Endothelial cell of umbilical vein (primary cell): ENCODE measurements around the gene IGFBP2. TPM values are rescaled to one million over a fixed set of nuclear protein-coding genes. Genes with fewer than 3 reads are reported as not detected.
A peak's percentile ranks its signal among the peaks of the same experiment; 100 is the strongest.

Experiments used
- BruUV-seq: library from RNA; stranded (reverse); fragments of 400-500 nt; replicated peaks from 2 replicates; lab custom pipeline; 2021; lab: Mats Ljungman, UMichigan
- CTCF ChIA-PET: fragments of 300-600, 350-600 bp; sonication (Branson Sonifier 250); formaldehyde crosslinking; loops from one replicate; lab custom pipeline; 2021; ENCODE audit warnings: antibody characterized with exemption, inconsistent platforms; lab: Charles Lee
- POLR2A ChIA-PET: fragments of 300-600, 350-600 bp; sonication (Branson Sonifier 250); formaldehyde crosslinking; loops from one replicate; lab custom pipeline; 2021; ENCODE audit warnings: antibody characterized with exemption, inconsistent platforms; lab: Charles Lee
- DNase-seq: peaks from one replicate; pipeline ENCODE4 v3.0.0-alpha.2; 2011; ENCODE audit warnings: low read depth, low spot score
- FAIRE-seq: peaks from 2 replicates; lab custom pipeline; 2011; peaks lifted over from hg19 to GRCh38; lab: Jason Lieb, UNC
- H2AFZ ChIP-seq: 2 replicates; pipeline ENCODE4 v1.6.0; 2012; ENCODE audit warnings: low read depth, low read length, control low read depth, inconsistent platforms
- H3K27ac ChIP-seq: 2 replicates; pipeline ENCODE4 v1.5.1; 2011; ENCODE audit warnings: low read depth, mild to moderate bottlenecking, control low read depth, low read length, moderate library complexity; ENCODE audit not compliant: insufficient read depth
- H3K27me3 ChIP-seq, 2 experiments: 2 replicates each; pipeline versions ENCODE4 v1.6.0 to v1.6.1; 2011; ENCODE audit warnings: low read length in 2 of 2, mixed read lengths in 1 of 2; ENCODE audit not compliant: control insufficient read depth in 2 of 2, insufficient read depth in 2 of 2
- H3K36me3 ChIP-seq, 2 experiments: 2 replicates in 1 of 2; 3 replicates in 1 of 2; pipeline ENCODE4 v1.5.1; 2011; ENCODE audit warnings: low read length in 2 of 2, mild to moderate bottlenecking in 1 of 2, moderate library complexity in 1 of 2; ENCODE audit not compliant: control insufficient read depth in 2 of 2, insufficient read depth in 2 of 2; ENCODE audit errors: extremely low read depth in 1 of 2
- H3K4me1 ChIP-seq: 3 replicates; pipeline ENCODE4 v1.5.1; 2011; ENCODE audit warnings: mild to moderate bottlenecking, low read length; ENCODE audit not compliant: control insufficient read depth, insufficient read depth; ENCODE audit errors: extremely low read depth
- H3K4me2 ChIP-seq: 2 replicates; pipeline ENCODE4 v1.6.1; 2011; ENCODE audit warnings: low read length, control low read depth, mixed read lengths; ENCODE audit not compliant: insufficient read depth
- H3K4me3 ChIP-seq, 3 experiments: fragments of 200-600 bp in 1 of 3; sonication (generic), shearing (Covaris generic) in 1 of 3; replicated peaks in 1 of 3; 2 replicates each; pipeline ENCODE4 v1.5.1; 2011 to 2016; ENCODE audit warnings: control low read depth in 3 of 3, low read length in 3 of 3, mild to moderate bottlenecking in 2 of 3, inconsistent platforms in 1 of 3, low read depth in 1 of 3, moderate library complexity in 1 of 3; ENCODE audit not compliant: insufficient read depth in 1 of 3
- H3K79me2 ChIP-seq: 2 replicates; pipeline ENCODE4 v1.6.0; 2012; ENCODE audit warnings: low read length, inconsistent platforms; ENCODE audit not compliant: control insufficient read depth, insufficient read depth
- H3K9ac ChIP-seq: replicated peaks from 2 replicates; pipeline ENCODE3; 2011; ENCODE audit warnings: low read length, control low read depth; ENCODE audit not compliant: insufficient read depth; ENCODE audit errors: extremely low read depth
- H3K9me1 ChIP-seq: replicated peaks from 3 replicates; pipeline ENCODE4 v1.6.0; 2011; ENCODE audit warnings: mild to moderate bottlenecking, low read length; ENCODE audit not compliant: control insufficient read depth, insufficient read depth; ENCODE audit errors: extremely low read depth
- H3K9me3 ChIP-seq: replicated peaks from 2 replicates; pipeline ENCODE4 v1.5.1; 2012; ENCODE audit warnings: low read length, inconsistent platforms; ENCODE audit not compliant: control insufficient read depth, insufficient read depth
- H4K20me1 ChIP-seq: replicated peaks from 2 replicates; pipeline ENCODE3; 2011; ENCODE audit warnings: mild to moderate bottlenecking, low read length; ENCODE audit not compliant: control insufficient read depth, insufficient read depth; ENCODE audit errors: extremely low read depth
- CTCF ChIP-seq, 2 donors: IDR thresholded peaks; 1 replicate in 1 of 2; 2 replicates in 1 of 2; pipeline ENCODE4 v1.5.1; 2011; ENCODE audit warnings: low read length in 2 of 2, mild to moderate bottlenecking in 2 of 2, moderate library complexity in 2 of 2, control low read depth in 1 of 2, inconsistent platforms in 1 of 2, low read depth in 1 of 2; ENCODE audit not compliant: insufficient read depth in 1 of 2; ENCODE audit errors: extremely low read depth in 1 of 2
- EZH2 ChIP-seq: IDR thresholded peaks from 2 replicates; pipeline ENCODE4 v1.6.1; 2012; ENCODE audit warnings: borderline replicate concordance, low read depth, mild to moderate bottlenecking, moderate library complexity, low read length, inconsistent platforms; ENCODE audit not compliant: severe bottlenecking
- FOS ChIP-seq: IDR thresholded peaks from 2 replicates; pipeline ENCODE4 v1.6.1; 2011; ENCODE audit warnings: mild to moderate bottlenecking, low read length, moderate library complexity, borderline replicate concordance; ENCODE audit not compliant: insufficient read depth
- JUN ChIP-seq: IDR thresholded peaks from 2 replicates; pipeline ENCODE4 v1.6.1; 2011; ENCODE audit warnings: borderline replicate concordance, low read depth; ENCODE audit not compliant: insufficient read length, insufficient read depth
- MAX ChIP-seq: IDR thresholded peaks from 2 replicates; pipeline ENCODE4 v1.6.1; 2011; ENCODE audit not compliant: insufficient read depth, insufficient read length
- POLR2AphosphoS5 ChIP-seq: IDR thresholded peaks from 2 replicates; pipeline ENCODE4 v1.6.1; 2012; ENCODE audit warnings: low read depth, mild to moderate bottlenecking, control low read depth, low read length, moderate library complexity; ENCODE audit not compliant: insufficient read depth
- dilution Hi-C: fragments of 300-500 bp; cut with MboI; formaldehyde crosslinking; loops from one replicate; pipeline ENCODE4 v1.15.0; 2019; ENCODE audit warnings: low sequenced_read_pairs; ENCODE audit not compliant: extremely low pct_ligation_motif_present
- intact Hi-C: fragments of 100-400 bp; cut with micrococcal nuclease; formaldehyde crosslinking; loops from one replicate; pipeline ENCODE4 v1.10.0; 2022
- polyA plus RNA-seq, 4 experiments: library from polyadenylated mRNA; depleted of rRNA in 3 of 4; stranded (reverse) in 3 of 4; unstranded in 1 of 4; fragments of >200 nt; gene quantifications; 2 replicates each; pipeline versions ENCODE4 v1.2.1 to v1.2.3, GENCODE V29; 2011 to 2012; ENCODE audit warnings: missing spikeins in 1 of 4
- total RNA-seq: library from RNA; stranded (reverse); gene quantifications from 2 replicates; pipeline ENCODE4 v1.2.3, GENCODE V29; 2021

IGFBP2 gene
- total and polyA plus RNA-seq, 2 donors (not counting 3 experiments of a cell fraction or from before 2014, with no cell fraction given): 212 to 261 TPM

GRCh38 chr2:216698293-216698692, 65.1 kb downstream of the IGFBP2 start:
- Histone ChIP-seq H3K4me1 (peaks cover 7% of the 10 kb centered on the region), H3K27ac (no peak overlapping the region), H3K27me3 (peaks cover 54 to 62% of the 10 kb centered on the region in 2 experiments), H3K4me2 (no peak overlapping the region), H2AFZ (no peak overlapping the region), H3K36me3 (no peaks in the 10 kb centered on the region), H3K9ac (no peak overlapping the region), H3K9me3 (no peaks in the 10 kb centered on the region), H3K4me3 (no peak overlapping the region), H3K9me1 (no peaks in the 10 kb centered on the region), H4K20me1 (no peaks in the 10 kb centered on the region), H3K79me2 (no peaks in the 10 kb centered on the region)
- ChIA-PET POLR2A (no interaction called here), CTCF (interaction anchor here (0.7 to 3.8 kb wide), 15 partner anchors 9 to 1057 kb away, joined by 3 to 39 read pairs (median 4); no protein-coding TSS in a partner anchor)
- intact Hi-C loops: loop anchor here (1.0 to 5.0 kb wide), 3 partner anchors 79 to 812 kb away; no protein-coding TSS in a partner anchor
- dilution Hi-C loops: no loop called here
- no peak for TF ChIP-seq MAX
- no peak for TF ChIP-seq FOS
- no peak for TF ChIP-seq EZH2
- TF ChIP-seq JUN: no peak
- TF ChIP-seq POLR2AphosphoS5: no peak
- DNase-seq: no peak
- BruUV-seq: no TSS peak
- no peak for FAIRE-seq

GRCh38 chr2:216698895-216699294, 65.7 kb downstream of the IGFBP2 start:
- Histone ChIP-seq H2AFZ (no peak overlapping the region), H3K9me1 (no peaks in the 10 kb centered on the region), H3K4me1 (peaks cover 3% of the 10 kb centered on the region), H3K79me2 (no peaks in the 10 kb centered on the region), H3K4me3 (no peak overlapping the region), H3K9me3 (no peaks in the 10 kb centered on the region), H3K4me2 (no peak overlapping the region), H3K9ac (no peak overlapping the region), H3K36me3 (no peaks in the 10 kb centered on the region), H3K27me3 (peaks cover 52 to 58% of the 10 kb centered on the region in 2 experiments), H4K20me1 (no peaks in the 10 kb centered on the region), H3K27ac (no peak overlapping the region)
- ChIA-PET CTCF (interaction anchor here (0.7 to 3.8 kb wide), 15 partner anchors 9 to 1057 kb away, joined by 3 to 39 read pairs (median 4); no protein-coding TSS in a partner anchor), POLR2A (no interaction called here)
- no TSS peak for BruUV-seq
- DNase-seq (peak; percentile 59), FAIRE-seq (peak; percentile 83)
- dilution Hi-C loops (no loop called here), intact Hi-C loops (loop anchor here (1.0 to 5.0 kb wide), 5 partner anchors 78 to 1014 kb away; no protein-coding TSS in a partner anchor)
- TF ChIP-seq JUN (no peak), CTCF (IDR thresholded peaks at IDR 0.05; ENCODE audit: extremely low read depth in 1 of 2, insufficient read depth in 1 of 2, low read depth in 1 of 2, low read length in 2 of 2) (peak; percentile 52)
